Putamen (tissue), 1 donor: ENCODE measurements around the gene RIT2.

ENCODE experiments used
- DNase-seq: peaks from one replicate; pipeline ENCODE4 v3.0.0-alpha.2; 2016; ENCODE audit warnings: low spot score

Gene RIT2

DNA sequence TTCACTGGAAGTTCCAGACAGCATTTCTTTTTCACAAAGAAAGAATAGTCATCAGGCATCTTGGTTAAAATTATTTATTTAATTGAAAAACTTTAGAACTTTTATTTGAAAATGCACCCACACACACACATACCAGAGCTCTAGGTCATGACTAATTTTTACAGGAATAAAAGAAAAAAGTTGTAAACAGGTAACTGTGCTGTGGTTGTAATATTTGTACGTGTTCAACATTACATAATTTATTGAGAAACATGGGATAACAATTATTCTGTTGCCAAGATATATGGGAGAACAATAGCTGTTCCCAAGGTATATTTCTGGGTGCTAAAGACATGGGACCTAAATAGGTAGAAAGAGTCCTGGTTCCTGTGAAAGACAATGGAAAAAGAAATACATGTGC is 104.9 kb downstream of the RIT2 start:
- DNase-seq, result no peak

DNA sequence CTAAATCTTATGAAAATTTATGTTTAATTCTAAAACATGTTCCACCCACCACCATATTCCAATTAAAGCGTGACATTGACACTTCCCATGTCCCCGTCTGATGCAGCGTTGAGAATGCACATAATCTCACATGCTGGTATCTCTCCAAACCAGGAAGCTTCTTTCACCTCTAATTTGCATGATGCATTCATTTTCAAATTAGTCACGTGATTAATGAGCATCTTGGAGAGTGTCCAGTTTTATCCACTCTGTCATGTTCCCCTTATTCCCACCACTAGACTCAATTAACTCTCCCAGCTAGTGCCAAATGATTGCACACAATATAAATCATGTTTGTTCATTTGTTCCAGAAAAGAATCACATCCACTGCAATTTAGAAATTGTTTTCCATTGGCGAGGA is 105.8 kb downstream of the RIT2 start:
- no peak for DNase-seq

DNA sequence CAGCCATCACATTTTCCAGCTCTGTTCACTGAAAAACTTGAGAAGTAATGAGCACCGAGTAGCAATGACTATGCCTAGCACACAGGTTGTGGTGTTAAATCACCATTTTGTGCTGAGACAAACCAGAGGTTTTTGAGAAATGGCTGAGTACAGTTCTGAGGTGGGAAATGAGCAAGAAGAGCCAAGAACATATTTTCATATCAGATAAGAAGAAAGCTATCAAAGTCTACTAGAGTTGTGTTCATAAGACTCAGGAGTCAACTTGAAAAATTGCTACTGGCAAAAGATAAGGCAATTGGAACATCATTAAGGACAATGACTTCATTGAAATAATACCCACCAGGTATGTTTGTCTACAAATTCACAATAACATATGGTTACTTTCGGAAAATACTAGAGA is 108.1 kb downstream of the RIT2 start:
- DNase-seq, result no peak

DNA sequence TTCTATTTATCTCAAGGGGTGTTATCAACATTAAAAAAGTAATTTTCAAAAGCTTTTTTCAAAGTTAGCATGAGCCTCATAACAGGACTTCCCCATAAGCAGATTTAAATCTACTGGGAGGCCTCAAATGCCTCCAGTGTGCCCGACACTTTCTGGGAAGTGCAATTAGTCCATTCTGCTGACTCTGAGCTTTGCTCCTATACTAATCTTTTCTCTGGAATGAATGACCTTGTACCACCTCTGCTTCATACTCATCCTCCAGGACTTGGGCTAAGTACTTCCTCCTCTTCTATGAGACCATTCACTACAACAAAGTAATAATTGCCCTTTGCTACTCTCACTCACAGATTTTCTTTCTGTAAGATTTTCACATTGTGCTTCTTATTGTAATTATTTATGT is 111.1 kb downstream of the RIT2 start:
- DNase-seq, result no peak

DNA sequence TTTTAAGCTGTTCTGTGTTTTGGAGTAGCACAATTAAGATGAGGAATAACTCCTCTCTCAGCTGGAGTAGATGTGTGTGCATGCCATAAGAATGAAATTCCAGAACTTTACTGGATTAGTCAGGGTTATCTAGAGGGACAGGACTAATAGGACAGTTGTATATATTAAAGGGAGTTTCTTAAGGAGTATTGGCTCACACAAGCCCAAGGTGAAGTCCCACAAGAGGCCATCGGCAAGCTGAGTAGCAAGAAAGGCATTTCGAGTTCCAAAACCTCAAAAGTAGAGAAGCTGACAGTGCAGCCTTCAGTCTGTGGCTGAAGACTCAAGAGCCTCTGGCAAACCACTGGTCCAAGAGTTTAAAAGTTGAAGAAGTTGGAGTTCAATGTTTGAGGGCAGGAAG is 113.7 kb downstream of the RIT2 start:
- DNase-seq, result no peak

DNA sequence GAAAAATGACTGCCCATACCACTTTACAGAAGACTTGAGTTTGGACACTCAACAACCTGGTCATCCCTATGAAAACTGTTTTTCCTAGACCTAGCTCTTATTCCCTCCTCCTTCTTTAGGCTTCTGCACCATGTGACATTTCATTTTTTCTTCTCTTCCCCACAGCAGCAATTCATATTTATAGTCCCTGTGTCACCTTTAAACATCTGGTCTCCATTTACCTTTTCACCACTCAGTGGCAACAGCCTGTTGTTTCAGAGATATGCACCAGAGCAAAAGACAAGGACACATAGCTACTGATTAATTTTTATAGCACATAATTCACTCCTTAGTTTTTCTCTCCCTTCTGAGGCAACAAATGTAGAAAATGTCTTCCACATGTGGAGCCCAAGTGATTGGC is 118.7 kb downstream of the RIT2 start:
- no peak for DNase-seq

DNA sequence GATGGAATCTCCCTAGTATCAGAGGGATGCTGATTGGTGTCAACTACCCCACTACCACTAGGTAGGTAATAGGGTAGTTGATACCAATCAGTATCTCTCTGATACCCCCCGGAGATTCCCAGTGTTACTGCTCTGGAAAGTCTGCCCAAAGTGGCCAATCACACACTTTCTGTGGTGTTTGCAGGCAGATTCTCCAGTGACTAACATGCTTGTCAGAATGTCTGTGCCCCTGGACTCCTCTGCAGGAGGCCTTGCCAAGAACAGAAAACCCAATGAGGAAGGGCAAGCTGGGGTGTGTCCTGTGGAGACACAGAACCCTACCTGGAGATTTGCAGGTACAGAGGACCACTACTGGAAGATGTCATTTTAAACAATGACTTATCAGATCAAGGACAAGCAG is 135.1 kb downstream of the RIT2 start:
- no peak for DNase-seq

DNA sequence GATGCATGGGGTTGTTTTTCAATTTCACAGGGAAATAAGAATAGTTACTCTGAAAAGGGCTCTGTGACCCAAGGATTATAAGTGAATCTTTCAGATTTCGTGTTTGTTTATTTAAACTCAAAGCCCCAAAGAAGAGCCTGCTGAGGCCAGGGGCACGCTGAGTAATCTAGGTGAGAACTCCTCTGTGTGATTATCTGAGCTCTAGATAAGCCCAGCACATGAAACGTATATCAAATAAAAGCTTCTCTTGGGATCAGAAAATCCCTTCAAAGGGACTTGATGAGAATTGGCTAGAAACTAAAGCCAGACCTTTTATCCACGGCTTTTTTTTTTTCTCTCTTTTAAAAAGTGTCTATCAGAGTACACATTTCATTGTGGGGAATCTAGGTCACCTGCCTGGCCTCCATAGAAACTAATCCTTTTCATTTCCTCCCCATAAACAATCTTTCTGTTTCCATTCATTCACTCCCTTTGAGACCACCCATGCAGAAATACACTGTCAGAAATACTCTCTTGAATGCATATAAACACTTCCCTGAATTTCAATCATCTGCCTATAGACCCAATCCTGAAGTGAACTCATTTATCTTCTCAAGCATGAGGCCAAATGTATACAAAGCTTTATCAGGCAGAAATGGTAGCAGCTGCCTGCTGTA is 137.4 kb downstream of the RIT2 start:
- DNase-seq, result no peak

DNA sequence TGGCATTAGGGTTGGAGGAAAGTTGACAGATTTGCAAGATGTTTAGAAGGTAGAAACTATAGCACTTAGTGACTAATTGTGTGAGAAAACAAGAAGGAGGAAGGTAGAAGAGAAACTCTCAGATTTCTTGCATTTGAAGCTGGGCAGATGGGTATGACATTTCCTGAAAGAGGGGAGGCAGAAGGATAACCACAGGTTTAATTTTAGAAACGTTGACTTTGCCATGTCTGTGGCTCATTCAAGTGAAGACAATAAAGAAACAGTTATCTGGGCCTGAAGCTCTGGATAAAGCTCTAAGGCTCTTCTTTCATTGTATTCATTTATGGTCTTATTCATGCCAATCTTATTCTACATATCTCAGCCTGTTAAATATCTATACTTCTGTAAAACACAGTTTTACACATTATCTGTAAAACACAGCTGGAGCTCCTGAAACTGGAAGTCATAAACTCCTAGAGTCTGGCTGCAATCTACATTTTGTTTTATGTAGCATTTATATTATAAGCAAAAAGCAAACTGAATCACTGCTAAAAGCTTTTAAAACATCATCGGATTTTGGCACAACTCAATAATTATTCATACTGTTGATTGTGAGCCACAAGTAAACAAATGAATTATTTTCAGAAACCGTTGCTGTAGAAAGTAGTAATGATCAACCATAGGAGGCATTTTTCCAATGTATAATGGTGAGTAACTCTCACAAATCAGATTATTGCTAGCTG is 138.5 kb downstream of the RIT2 start:
- no peak for DNase-seq

DNA sequence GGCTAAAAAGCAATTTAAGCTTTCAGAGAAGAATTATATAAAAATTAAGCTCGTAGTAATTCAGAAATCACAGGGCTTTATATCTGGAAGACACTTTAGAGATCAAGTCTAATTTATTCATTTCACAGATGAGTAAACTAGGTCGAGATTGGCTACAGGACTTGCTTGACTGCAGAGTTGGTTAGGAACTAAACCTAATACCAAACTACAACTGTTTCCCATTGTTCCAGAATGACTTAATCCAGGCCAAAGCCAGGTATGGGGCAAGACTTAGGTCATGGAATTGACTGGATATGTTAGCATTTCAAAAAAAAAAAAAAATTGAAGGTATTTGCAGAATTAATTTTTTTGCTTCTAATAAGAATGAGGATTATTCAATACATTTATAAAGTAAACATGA is 146.1 kb downstream of the RIT2 start:
- no peak for DNase-seq

DNA sequence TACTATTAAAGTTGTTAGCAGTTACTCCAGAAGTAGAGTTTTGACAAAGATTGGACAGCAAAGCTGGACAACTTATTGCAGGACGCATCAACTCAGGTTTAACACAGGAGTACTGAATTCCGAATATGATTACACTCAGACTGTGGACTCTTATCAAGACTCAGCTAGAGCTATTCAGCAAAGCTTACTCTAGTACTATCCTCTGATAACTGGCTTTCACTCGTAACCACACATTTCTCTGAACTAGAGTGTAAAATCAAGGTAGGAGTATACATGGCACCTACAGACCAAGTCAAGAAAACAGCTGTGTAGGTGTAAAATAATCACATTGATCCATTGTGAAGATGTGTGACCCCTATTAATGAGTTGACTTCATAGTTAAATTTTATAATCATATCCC is 154.2 kb downstream of the RIT2 start:
- DNase-seq, result no peak

DNA sequence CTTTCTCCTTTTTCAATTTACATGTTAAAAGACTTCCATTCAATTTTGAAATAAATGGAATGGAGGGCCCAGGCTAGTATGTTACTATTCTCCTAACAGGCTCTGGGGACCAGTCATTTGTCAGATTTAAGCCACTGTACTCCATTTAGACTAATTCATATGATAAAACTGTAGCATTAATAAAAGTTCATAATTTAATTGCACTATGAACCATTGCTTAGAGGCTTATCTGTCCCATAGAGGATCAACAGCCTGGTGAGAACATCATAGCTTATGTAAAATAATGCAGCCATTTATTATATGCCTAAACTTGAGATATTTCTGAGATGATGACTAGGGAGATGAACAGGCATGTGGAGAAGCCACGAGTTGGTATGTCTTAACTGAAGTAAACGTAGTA is 156.0 kb downstream of the RIT2 start:
- no peak for DNase-seq

DNA sequence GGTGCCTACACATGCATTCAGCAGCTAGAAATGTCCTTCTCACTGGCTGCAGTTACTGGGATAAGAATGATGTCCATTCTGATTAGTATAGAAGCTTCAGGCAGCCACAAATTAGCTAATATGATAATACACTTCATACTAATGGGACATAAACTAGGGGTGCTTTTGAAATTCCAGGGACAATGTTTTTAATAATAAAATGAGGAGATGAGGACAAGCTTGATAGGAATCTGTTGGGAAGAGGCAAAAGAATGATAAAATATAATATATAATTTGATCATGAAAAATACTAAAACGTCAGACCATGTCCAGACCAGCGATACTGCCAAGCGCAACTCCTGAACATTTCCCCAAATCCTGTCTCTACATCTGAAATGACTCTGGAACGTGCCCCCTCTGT is 157.1 kb downstream of the RIT2 start:
- DNase-seq, result no peak

DNA sequence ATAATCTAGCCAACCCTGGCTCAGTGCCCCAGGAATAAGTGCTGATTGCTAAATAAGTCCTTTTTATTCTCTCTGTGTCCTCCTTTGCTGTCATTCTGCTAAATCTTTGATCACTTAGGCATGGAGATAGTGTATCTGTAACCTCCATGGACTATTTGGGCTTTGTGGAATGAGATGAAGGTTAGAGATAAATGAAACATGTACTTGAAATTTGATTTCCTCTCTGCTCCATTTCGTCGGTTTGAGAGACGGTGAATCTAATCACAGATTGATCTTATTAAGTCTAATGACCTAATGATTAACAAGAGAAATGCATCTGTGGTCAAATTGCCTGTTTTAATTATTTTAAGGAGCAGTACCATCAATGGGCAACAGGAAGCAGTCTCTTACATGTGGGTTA is 159.2 kb downstream of the RIT2 start:
- no peak for DNase-seq

DNA sequence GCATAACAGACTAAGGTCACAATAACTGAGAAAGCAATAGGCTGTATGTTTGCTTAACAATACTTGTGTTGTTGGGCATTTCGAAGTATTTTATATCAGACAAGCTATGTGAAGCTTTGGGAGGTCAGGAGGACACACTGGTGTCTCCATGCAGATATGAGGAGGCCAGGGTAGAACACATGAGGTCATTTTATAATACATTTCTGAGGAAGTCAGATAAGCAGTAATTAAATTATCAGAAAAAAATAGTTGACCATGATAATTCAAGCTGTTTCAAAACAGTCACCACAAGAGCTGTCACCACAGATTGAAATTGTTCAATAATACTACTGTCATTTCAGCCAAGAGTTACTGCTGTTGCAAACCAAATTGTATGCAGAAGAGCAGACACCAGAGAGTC is 160.6 kb downstream of the RIT2 start:
- no peak for DNase-seq

DNA sequence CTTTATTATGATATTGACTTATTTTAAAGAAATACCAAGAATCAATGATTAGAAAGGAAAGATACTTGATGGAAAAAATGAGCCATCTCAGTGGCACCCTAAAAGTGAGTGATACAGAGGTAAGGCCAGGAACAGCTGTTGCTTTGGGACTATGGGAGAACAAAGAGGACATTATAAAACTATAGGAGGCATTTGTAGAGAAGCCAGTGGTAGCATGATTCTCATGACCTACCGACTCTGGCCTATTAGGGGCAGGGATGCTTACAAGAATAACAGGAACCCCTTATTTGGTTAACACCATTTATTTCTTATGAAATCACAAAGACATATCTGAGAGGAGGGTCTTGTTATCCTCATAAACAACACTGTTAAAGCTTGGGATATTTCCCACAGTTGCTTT is 162.2 kb downstream of the RIT2 start:
- no peak for DNase-seq

DNA sequence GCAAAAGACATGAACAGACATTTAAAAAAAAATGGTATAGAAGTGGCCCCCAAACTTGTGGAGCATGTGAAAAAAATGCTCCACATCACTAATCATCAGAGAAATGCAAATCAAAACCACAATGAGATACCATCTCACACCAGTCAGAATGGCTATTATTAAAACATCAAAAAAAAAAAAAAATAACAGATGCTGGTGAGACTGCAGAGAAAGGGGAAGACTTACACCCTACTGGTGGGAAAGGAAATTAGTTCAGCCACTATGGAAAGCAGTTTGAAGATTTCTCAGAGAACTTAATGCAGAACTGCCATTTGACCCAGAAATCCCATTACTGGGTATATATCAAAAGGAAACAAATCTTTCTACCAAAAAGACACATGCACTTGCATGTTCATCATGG is 164.8 kb downstream of the RIT2 start:
- no peak for DNase-seq

DNA sequence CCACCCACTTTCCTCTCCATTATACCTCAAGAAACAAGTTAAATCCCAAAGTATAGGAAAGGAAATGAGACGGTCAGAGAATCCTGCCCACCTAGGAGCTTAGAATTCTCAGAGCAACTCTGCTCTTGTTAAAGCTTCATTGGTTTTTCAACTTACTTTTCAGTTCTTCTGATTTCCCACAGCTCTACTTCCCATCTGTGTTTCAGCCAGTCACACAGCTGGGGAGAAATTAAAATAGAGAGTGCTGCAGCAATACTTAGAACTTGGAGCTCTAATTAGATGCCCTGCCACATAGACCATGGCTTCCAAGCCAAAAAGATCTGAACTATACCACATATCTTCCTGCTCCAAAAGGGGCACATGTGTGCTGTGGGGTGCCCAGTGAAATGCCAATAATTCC is 166.7 kb downstream of the RIT2 start:
- DNase-seq, result no peak

DNA sequence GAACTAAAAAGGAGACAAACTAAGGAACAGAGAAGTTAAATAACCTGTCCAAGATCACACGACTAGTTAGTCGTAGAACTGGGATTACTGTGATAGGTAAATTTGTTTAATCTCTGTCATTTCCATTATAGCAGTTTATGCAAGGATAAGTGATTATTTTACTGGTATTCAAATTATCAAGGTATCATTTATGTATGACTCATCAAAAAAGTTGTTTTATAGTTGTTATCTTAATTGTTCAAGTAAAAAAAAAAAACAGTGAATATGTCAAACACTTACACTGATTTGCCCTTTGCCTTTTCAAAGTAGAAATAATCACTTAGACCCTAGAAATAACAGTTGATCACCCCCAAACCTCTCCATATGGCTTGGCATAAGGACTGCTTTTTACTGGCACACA is 173.6 kb downstream of the RIT2 start:
- DNase-seq, result no peak

DNA sequence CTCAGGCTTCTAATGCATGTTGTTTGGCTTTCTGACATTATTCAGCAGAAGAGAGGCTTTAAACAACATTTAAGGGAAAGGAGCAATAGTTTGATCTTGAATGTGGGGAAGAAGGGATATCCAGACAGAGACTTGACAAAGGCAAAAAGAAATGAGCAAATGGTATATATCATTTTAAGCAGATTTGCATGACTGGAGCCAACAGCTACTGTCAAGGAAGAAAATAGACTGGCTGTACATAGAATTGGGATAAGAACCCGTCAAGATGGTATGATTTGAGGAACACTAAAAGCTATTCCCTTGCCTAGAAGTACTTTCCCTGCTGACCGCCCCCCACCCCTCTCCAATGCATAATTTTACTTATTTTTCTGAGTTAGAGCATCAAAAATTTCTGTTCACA is 174.5 kb downstream of the RIT2 start:
- DNase-seq, result no peak

DNA sequence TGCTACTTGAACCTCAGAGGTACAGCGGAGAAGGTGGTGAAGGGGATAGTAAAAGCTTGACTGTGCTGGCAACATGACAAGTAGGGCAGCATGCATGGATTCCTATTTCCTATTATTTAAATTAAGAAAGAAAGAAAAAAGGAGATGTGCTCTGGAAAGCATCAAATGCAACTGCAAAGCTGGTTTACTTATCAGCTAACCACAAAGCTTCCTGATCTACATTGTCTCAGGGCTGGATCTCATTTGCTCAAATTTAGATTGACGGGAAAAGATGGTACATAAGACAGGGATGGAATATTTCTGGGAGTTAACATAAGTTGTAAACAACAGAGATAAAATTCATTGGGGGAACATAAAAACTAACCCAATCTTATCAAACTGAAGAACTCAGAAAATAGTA is 178.0 kb downstream of the RIT2 start:
- no peak for DNase-seq

DNA sequence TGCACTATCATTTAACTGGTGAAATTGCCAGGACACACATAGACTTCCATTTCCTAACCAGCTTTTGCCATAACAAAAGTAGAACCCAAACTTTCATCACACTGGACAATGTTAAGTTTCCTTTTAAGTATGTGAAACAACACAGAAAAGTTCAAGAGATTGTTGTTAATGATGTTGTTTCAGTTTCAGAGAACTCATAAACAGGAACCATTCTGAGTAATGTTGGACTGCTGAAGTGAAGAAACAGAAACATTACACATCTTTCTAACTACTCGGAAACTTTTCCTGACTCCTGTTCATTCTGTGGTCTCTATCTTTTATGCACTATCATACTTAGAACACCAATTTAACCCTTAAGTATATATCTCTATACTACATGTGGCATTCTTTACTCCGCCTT is 179.2 kb downstream of the RIT2 start:
- no peak for DNase-seq

DNA sequence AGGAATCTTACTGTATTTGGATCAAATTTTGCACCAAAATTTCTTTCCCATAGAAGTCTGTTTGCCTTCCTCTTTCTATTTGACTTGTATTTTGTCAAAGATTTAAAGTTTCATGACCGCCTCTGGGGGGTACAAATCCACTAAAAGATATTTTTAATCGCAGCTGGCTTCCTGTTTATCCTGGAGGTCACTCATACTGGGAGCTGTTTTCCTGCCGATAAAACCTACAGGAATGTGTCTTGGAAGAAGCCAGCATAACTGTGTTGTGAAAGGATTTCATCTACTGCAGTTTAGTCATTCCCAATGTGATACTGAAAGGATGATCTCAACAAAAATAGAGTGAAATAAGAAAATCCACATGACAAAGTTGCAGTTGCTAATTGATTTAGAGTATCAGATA is 184.0 kb downstream of the RIT2 start:
- DNase-seq, result no peak

DNA sequence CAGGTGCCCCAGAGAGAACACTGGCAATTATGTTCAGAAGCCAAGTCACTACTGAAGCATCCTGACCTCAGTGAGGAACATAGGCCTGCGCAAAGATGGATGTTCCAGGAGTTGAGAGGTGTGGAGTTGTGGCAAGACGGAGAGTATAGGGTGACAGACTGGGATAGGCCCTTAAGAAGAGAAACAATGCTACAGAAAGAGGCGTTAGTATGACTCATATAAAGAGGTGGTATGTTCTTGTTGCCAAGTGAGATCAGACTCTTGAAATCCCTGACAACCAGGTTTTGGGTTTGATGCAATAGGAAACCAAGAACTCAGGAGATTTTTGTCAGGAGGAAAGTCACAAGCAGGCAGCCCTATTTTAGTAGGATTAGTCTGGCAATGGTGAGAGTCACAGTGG is 185.6 kb downstream of the RIT2 start:
- peak; percentile 10 for DNase-seq
